Keratinocyte (primary cell): ENCODE measurements around the gene SGIP1. TPM values are rescaled to one million over a fixed set of nuclear protein-coding genes. Genes with fewer than 3 reads are reported as not detected.

Experiments
- DNase-seq: peaks from one replicate; pipeline ENCODE4 v3.0.0-alpha.2; 2011; ENCODE audit warnings: low read depth, missing footprints, low spot score
- FAIRE-seq: peaks from 2 replicates; lab custom pipeline; 2011; peaks lifted over from hg19 to GRCh38; lab: Jason Lieb, UNC
- H2AFZ ChIP-seq: 2 replicates; pipeline ENCODE4 v1.6.0; 2012; ENCODE audit warnings: low read length, control low read depth, inconsistent platforms; ENCODE audit not compliant: control insufficient read depth
- H3K27ac ChIP-seq: 2 replicates; pipeline ENCODE4 v1.5.1; 2011; ENCODE audit warnings: low read length; ENCODE audit not compliant: control insufficient read depth, insufficient read depth
- H3K27me3 ChIP-seq: 3 replicates; pipeline ENCODE4 v1.6.0; 2011; ENCODE audit warnings: low read length; ENCODE audit not compliant: control insufficient read depth, insufficient read depth; ENCODE audit errors: extremely low read depth
- H3K36me3 ChIP-seq, 2 experiments: 2 replicates in 1 of 2; 3 replicates in 1 of 2; pipeline ENCODE4 v1.5.1; 2011; ENCODE audit warnings: low read length in 2 of 2, mild to moderate bottlenecking in 1 of 2; ENCODE audit not compliant: control insufficient read depth in 2 of 2, insufficient read depth in 2 of 2; ENCODE audit errors: extremely low read depth in 1 of 2
- H3K4me1 ChIP-seq: 3 replicates; pipeline ENCODE4 v1.5.1; 2011; ENCODE audit warnings: low read length; ENCODE audit not compliant: control insufficient read depth, insufficient read depth; ENCODE audit errors: extremely low read depth
- H3K4me2 ChIP-seq: 3 replicates; pipeline ENCODE4 v1.6.0; 2011; ENCODE audit warnings: low read depth, low read length; ENCODE audit not compliant: control insufficient read depth, insufficient read depth; ENCODE audit errors: extremely low read depth
- H3K4me3 ChIP-seq, 3 experiments: fragments of 200-600 bp in 1 of 3; sonication (generic) in 1 of 3; 2 replicates in 2 of 3; 3 replicates in 1 of 3; pipeline ENCODE4 v1.5.1; 2011 to 2016; ENCODE audit warnings: low read length in 3 of 3, mild to moderate bottlenecking in 3 of 3, control low read depth in 2 of 3, inconsistent platforms in 1 of 3, low read depth in 1 of 3, mixed read lengths in 1 of 3, mixed run types in 1 of 3, moderate library complexity in 1 of 3; ENCODE audit not compliant: control insufficient read depth in 2 of 3, insufficient read depth in 2 of 3; ENCODE audit errors: extremely low read depth in 1 of 3
- H3K79me2 ChIP-seq: 2 replicates; pipeline ENCODE4 v1.6.0; 2012; ENCODE audit warnings: low read length; ENCODE audit not compliant: control insufficient read depth, insufficient read depth
- H3K9ac ChIP-seq: 3 replicates; pipeline ENCODE4 v1.6.0; 2011; ENCODE audit warnings: low read length; ENCODE audit not compliant: control insufficient read depth, insufficient read depth; ENCODE audit errors: extremely low read depth
- H3K9me1 ChIP-seq: 3 replicates; pipeline ENCODE4 v1.6.0; 2011; ENCODE audit warnings: low read length; ENCODE audit not compliant: control insufficient read depth, insufficient read depth; ENCODE audit errors: extremely low read depth
- H3K9me3 ChIP-seq: 2 replicates; pipeline ENCODE4 v1.5.1; 2012; ENCODE audit warnings: low read depth, low read length; ENCODE audit not compliant: control insufficient read depth
- H4K20me1 ChIP-seq: 3 replicates; pipeline ENCODE4 v1.6.0; 2011; ENCODE audit warnings: low read length; ENCODE audit not compliant: control insufficient read depth, insufficient read depth; ENCODE audit errors: extremely low read depth
- CTCF ChIP-seq, 3 experiments: IDR thresholded peaks in 1 of 3; conservative IDR thresholded peaks in 1 of 3; optimal IDR thresholded peaks in 1 of 3; 2 replicates in 2 of 3; 3 replicates in 1 of 3; pipeline versions ENCODE3 to v1.5.1; 2011; ENCODE audit warnings: low read length in 3 of 3, mild to moderate bottlenecking in 3 of 3, moderate library complexity in 2 of 3, control low read depth in 1 of 3, inconsistent platforms in 1 of 3; ENCODE audit not compliant: insufficient read depth in 2 of 3; ENCODE audit errors: extremely low read depth in 1 of 3
- EZH2 ChIP-seq: IDR thresholded peaks from one replicate; pipeline ENCODE4 v1.6.1; 2012; ENCODE audit warnings: inconsistent platforms, mild to moderate bottlenecking, low read length, moderate library complexity
- dilution Hi-C: fragments of 300-500 bp; cut with MboI; formaldehyde crosslinking; loops from one replicate; pipeline ENCODE4 v1.7.0; 2020; ENCODE audit warnings: low sequenced_read_pairs; ENCODE audit not compliant: extremely low pct_ligation_motif_present
- polyA plus RNA-seq, 5 experiments: library from polyadenylated mRNA; depleted of rRNA in 3 of 5; stranded (reverse) in 3 of 5; stranded (forward) in 1 of 5; unstranded in 1 of 5; fragments of >200 nt; gene quantifications; 1 replicate in 1 of 5; 2 replicates in 3 of 5; 3 replicates in 1 of 5; pipeline versions ENCODE4 v1.2.1 to v1.2.3, GENCODE V29; 2011 to 2012; ENCODE audit warnings: missing spikeins in 2 of 5, low read depth in 1 of 5, low replicate concordance in 1 of 5

Gene SGIP1
- polyA plus RNA-seq, 1 donor (not counting 4 experiments of a cell fraction or from before 2014, with no cell fraction given) = 0.05 TPM

- H3K9me1 ChIP-seq = no peaks in the 10 kb centered on the region
- DNase-seq = no peak
- dilution Hi-C loops = no loop called here
- H3K9ac ChIP-seq = no peak overlapping the region
- H3K27me3 ChIP-seq = peaks cover 4% of the 10 kb centered on the region
- no peak overlapping the region for H3K4me2 ChIP-seq
- no peak overlapping the region for H3K27ac ChIP-seq
- no peaks in the 10 kb centered on the region for H4K20me1 ChIP-seq
- H3K4me1 ChIP-seq = no peaks in the 10 kb centered on the region
- no peaks in the 10 kb centered on the region for H3K79me2 ChIP-seq
- no peak overlapping the region for H3K4me3 ChIP-seq
- no peak overlapping the region for H2AFZ ChIP-seq
- TF ChIP-seq EZH2 (no peak), CTCF (optimal IDR thresholded peaks at IDR 0.05 in 1 of 3, IDR thresholded peaks at IDR 0.05 in 1 of 3, conservative IDR thresholded peaks at IDR 0.05 in 1 of 3; ENCODE audit: extremely low read depth in 1 of 3, insufficient read depth in 2 of 3, low read length in 3 of 3) (no peak)
- H3K36me3 ChIP-seq = no peaks in the 10 kb centered on the region
- no peak for FAIRE-seq
- no peaks in the 10 kb centered on the region for H3K9me3 ChIP-seq
Observed at GRCh38 chr1:66644331-66644730, 110.4 kb downstream of the SGIP1 start.

GRCh38 chr1:66648901-66649595 is 115.1 kb downstream of the SGIP1 start:
- FAIRE-seq = no peak
- DNase-seq = no peak
- no peaks in the 10 kb centered on the region for H3K9me1 ChIP-seq
- H3K4me2 ChIP-seq = no peak overlapping the region
- H4K20me1 ChIP-seq = no peaks in the 10 kb centered on the region
- no peak overlapping the region for H3K27ac ChIP-seq
- H3K79me2 ChIP-seq = no peaks in the 10 kb centered on the region
- no peaks in the 10 kb centered on the region for H3K4me1 ChIP-seq
- no peaks in the 10 kb centered on the region for H3K36me3 ChIP-seq
- no peak overlapping the region for H3K4me3 ChIP-seq
- no peak overlapping the region for H3K9ac ChIP-seq
- no peaks in the 10 kb centered on the region for H3K9me3 ChIP-seq
- TF ChIP-seq EZH2 (no peak), CTCF (optimal IDR thresholded peaks at IDR 0.05 in 1 of 3, IDR thresholded peaks at IDR 0.05 in 1 of 3, conservative IDR thresholded peaks at IDR 0.05 in 1 of 3; ENCODE audit: extremely low read depth in 1 of 3, insufficient read depth in 2 of 3, low read length in 3 of 3) (no peak)
- H3K27me3 ChIP-seq = peaks cover 13% of the 10 kb centered on the region
- no peak overlapping the region for H2AFZ ChIP-seq
- dilution Hi-C loops = no loop called here
